Measurements from ENCODE around the gene BMP2K. TPM values are rescaled to one million over a fixed set of nuclear protein-coding genes. Genes with fewer than 3 reads are reported as not detected.

BMP2K gene
- total RNA-seq, 2 experiments from 2014 or later, result 43.4 to 61.1 TPM

DNA sequence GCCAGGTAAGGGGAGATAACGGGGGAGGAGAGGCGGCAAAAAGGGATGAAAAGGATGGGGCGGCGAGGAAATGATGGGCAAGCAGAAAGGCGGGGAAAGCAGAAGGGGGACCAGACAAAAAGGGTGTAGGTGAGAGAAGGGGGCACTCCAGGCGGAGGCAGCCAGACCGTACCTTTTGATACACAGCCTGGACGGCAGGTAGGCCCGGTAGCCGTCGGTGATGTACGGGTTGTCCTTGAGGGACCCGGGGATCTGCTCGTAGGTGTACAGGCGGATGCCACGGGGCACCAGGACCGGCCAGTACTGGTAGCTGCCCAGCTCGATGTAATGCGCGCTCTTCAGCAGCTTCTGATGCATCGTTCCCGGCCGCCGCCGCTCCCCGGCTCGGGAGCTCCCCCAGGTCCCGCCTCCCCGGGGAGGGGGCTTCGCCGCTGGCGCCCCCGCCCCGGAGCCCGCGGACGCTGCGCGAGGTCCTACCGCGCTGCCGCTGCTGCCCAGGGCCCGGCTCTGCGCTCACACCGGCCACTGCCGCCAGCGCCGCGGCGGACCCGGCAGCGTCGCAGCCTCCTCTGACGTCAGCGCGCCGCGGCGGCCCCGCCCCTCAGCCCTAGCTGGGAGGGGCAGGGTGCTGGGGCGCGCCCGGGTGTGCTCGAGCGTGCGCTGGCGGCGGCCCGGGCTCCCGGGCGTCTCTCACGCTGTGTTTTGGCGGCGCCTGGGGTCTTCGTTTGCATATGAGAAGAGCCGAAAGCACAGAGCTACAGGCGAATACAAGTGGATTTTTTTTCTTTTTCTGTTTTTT is 162.9 kb downstream of the BMP2K start, which contains the start of gene PAQR3:
Gene PAQR3, minus strand, starts transcription at position 571 of the 799 bp plus-strand sequence. Its CDS starts 214 bp downstream, at position 357.
- Histone ChIP-seq H3K27ac (ENCODE audit: low read depth, low read length, poor library complexity, severe bottlenecking) (peak within 1 kb of the TSS; percentile 30), H3K9me3 (ENCODE audit: low read length) (no peaks in the 10 kb centered on the region), H2AFZ (ENCODE audit: low read length) (peak within 1 kb of the TSS; percentile 100), H3K4me2 (ENCODE audit: low read length) (peak within 1 kb of the TSS; percentile 92), H3K4me3 (ENCODE audit: low read depth, low read length, poor library complexity, severe bottlenecking) (peak within 1 kb of the TSS; percentile 100), H3K9me2 (ENCODE audit: insufficient read depth, low read length) (no peaks in the 10 kb centered on the region), H3K4me1 (ENCODE audit: insufficient read depth, low read length, poor library complexity, severe bottlenecking) (peaks cover 19% of the 10 kb centered on the region), H4K20me1 (ENCODE audit: insufficient read depth, low read length) (no peaks in the 10 kb centered on the region), H3K79me2 (ENCODE audit: insufficient read depth, low read depth, low read length) (peaks cover 13% of the 10 kb centered on the region; the same call in 1 of the 2 replicates), H3K36me3 (ENCODE audit: insufficient read depth, low read length) (peaks cover 7% of the 10 kb centered on the region; the same call in 1 of the 2 replicates)
- no TSS peak for BruUV-seq (replicated peaks)
- DNase-seq (ENCODE audit: low spot score), result peak; percentile 92
- no peak for TF ChIP-seq EZH2phosphoT487 (IDR thresholded peaks at IDR 0.05; ENCODE audit: borderline replicate concordance, low read depth, low read length)
- TF ChIP-seq, protein P1, sequence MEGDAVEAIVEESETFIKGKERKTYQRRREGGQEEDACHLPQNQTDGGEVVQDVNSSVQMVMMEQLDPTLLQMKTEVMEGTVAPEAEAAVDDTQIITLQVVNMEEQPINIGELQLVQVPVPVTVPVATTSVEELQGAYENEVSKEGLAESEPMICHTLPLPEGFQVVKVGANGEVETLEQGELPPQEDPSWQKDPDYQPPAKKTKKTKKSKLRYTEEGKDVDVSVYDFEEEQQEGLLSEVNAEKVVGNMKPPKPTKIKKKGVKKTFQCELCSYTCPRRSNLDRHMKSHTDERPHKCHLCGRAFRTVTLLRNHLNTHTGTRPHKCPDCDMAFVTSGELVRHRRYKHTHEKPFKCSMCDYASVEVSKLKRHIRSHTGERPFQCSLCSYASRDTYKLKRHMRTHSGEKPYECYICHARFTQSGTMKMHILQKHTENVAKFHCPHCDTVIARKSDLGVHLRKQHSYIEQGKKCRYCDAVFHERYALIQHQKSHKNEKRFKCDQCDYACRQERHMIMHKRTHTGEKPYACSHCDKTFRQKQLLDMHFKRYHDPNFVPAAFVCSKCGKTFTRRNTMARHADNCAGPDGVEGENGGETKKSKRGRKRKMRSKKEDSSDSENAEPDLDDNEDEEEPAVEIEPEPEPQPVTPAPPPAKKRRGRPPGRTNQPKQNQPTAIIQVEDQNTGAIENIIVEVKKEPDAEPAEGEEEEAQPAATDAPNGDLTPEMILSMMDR (conservative IDR thresholded peaks at IDR 0.05; ENCODE audit: low read length), result 0 out of 2 replicates have a peak, but pooled peaks have one; percentile 30
- ChIA-PET CTCF (ENCODE audit: unreplicated experiment) (interaction anchor here (0.6 to 1.3 kb wide), 4 partner anchors 8 to 1239 kb away, joined by 3 to 11 read pairs (median 3); no protein-coding TSS in a partner anchor), POLR2A (interaction anchor here (0.5 to 2.6 kb wide), 16 partner anchors 8 to 1666 kb away, joined by 3 to 10 read pairs (median 4); no protein-coding TSS in a partner anchor)
- intact Hi-C loops (cut with micrococcal nuclease; ENCODE audit: unreplicated experiment), result loop anchor here (1.0 to 5.0 kb wide), 2 partner anchors 162 to 327 kb away; partner anchors contain the start of gene BMP2K

DNA sequence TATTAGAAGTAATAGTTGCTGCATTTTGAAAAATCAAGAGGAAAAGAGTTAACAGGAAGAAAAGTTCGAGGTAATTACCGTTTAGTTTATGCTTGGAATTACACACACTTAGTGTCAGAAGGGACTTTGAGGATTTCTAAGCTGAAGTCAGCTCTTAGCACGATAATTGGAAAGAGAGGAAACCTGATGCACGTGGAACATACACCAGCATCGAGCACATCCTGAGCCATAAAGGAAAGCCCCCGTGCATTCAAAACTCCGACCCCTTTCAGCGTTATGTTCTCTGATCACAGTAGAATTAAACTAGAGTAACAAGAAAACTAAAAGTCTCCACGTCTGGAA is 163.5 kb downstream of the BMP2K start:
- no peaks in the 10 kb centered on the region for H4K20me1 ChIP-seq (ENCODE audit: insufficient read depth, low read length)
- H3K9me2 ChIP-seq (ENCODE audit: insufficient read depth, low read length), result no peaks in the 10 kb centered on the region
- H3K27ac ChIP-seq (ENCODE audit: low read depth, low read length, poor library complexity, severe bottlenecking), result peak overlapping the region; percentile 30
- H2AFZ ChIP-seq (ENCODE audit: low read length), result peak overlapping the region; percentile 100
- no peak for TF ChIP-seq EZH2phosphoT487 (IDR thresholded peaks at IDR 0.05; ENCODE audit: borderline replicate concordance, low read depth, low read length)
- TF ChIP-seq, protein P1 (conservative IDR thresholded peaks at IDR 0.05; ENCODE audit: low read length), result no peak
- H3K4me3 ChIP-seq (ENCODE audit: low read depth, low read length, poor library complexity, severe bottlenecking), result peak overlapping the region; percentile 100
- no TSS peak for BruUV-seq (replicated peaks)
- H3K79me2 ChIP-seq (ENCODE audit: insufficient read depth, low read depth, low read length), result peaks cover 13% of the 10 kb centered on the region; the same call in 1 of the 2 replicates
- DNase-seq (ENCODE audit: low spot score), result no peak
- ChIA-PET CTCF (ENCODE audit: unreplicated experiment) (interaction anchor here (0.6 to 1.3 kb wide), 3 partner anchors 8 to 1238 kb away, joined by 3 to 11 read pairs (median 3); no protein-coding TSS in a partner anchor), POLR2A (interaction anchor here (0.6 to 2.6 kb wide), 11 partner anchors 8 to 323 kb away, joined by 3 to 10 read pairs (median 5); no protein-coding TSS in a partner anchor)
- no peaks in the 10 kb centered on the region for H3K9me3 ChIP-seq (ENCODE audit: low read length)
- H3K36me3 ChIP-seq (ENCODE audit: insufficient read depth, low read length), result peaks cover 1% of the 10 kb centered on the region; the same call in 1 of the 2 replicates
- intact Hi-C loops (cut with micrococcal nuclease; ENCODE audit: unreplicated experiment), result loop anchor here (1.0 to 5.0 kb wide), 2 partner anchors 162 to 327 kb away; partner anchors contain the start of gene BMP2K
- peaks cover 19% of the 10 kb centered on the region for H3K4me1 ChIP-seq (ENCODE audit: insufficient read depth, low read length, poor library complexity, severe bottlenecking)
- H3K4me2 ChIP-seq (ENCODE audit: low read length), result peak overlapping the region; percentile 89
